AG10803 (cell line): ENCODE results near the gene RGS7BP.

Experiments
- DNase-seq: peaks from one replicate; pipeline ENCODE4 v3.0.0; 2010; ENCODE audit warnings: low read depth
- H3K4me3 ChIP-seq: 2 replicates; pipeline ENCODE4 v1.5.1; 2011; ENCODE audit warnings: mild to moderate bottlenecking, low read length, control low read depth
- TF ChIP-seq, protein P1 (sequence below): conservative IDR thresholded peaks from 2 replicates; pipeline ENCODE4 v1.5.1; 2011; ENCODE audit warnings: mild to moderate bottlenecking, low read length, control low read depth, inconsistent platforms

RGS7BP gene

DNA sequence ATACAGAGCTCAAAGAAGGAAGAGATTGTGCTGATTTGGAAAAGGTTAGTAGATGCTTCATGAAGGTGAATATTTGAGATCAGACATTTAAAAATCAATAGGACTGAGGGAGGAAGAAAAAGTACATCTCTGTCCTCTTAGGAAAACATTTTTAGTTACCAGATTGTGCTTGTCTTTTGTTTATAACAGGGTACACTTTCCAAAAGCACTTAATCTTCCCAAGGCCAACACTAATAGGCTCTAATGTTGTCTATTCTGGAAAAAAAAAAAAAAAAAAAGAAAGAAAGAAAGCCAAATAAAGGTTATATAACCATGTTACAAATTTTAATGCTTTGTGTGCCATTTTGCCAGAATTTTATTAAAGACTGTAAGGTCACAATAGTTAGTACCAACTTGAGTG, 139.0 kb downstream of the RGS7BP start:
- no peak overlapping the region for H3K4me3 ChIP-seq
- DNase-seq = no peak
- TF ChIP-seq, protein P1, sequence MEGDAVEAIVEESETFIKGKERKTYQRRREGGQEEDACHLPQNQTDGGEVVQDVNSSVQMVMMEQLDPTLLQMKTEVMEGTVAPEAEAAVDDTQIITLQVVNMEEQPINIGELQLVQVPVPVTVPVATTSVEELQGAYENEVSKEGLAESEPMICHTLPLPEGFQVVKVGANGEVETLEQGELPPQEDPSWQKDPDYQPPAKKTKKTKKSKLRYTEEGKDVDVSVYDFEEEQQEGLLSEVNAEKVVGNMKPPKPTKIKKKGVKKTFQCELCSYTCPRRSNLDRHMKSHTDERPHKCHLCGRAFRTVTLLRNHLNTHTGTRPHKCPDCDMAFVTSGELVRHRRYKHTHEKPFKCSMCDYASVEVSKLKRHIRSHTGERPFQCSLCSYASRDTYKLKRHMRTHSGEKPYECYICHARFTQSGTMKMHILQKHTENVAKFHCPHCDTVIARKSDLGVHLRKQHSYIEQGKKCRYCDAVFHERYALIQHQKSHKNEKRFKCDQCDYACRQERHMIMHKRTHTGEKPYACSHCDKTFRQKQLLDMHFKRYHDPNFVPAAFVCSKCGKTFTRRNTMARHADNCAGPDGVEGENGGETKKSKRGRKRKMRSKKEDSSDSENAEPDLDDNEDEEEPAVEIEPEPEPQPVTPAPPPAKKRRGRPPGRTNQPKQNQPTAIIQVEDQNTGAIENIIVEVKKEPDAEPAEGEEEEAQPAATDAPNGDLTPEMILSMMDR = no peak

DNA sequence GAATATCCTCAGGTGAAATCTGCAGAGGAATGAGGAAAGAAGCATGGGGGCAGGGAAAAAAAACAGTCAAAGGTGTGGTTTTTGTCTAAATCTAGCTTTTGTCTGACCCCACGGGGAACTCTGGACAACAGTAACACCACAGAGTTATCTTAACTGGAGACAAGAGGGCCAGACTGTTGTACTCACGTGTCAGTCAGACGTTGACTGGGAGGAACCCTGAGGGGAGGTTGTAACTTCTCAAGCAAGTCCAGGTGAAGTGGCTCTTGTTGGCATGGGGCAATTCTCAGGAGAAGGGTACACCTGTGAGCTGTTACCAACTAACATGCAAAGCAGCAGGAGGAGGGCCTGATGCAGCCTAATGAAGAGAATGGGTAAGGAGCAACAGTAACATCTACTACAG, 140.4 kb downstream of the RGS7BP start:
- TF ChIP-seq, protein P1 = no peak
- H3K4me3 ChIP-seq = no peak overlapping the region
- no peak for DNase-seq

DNA sequence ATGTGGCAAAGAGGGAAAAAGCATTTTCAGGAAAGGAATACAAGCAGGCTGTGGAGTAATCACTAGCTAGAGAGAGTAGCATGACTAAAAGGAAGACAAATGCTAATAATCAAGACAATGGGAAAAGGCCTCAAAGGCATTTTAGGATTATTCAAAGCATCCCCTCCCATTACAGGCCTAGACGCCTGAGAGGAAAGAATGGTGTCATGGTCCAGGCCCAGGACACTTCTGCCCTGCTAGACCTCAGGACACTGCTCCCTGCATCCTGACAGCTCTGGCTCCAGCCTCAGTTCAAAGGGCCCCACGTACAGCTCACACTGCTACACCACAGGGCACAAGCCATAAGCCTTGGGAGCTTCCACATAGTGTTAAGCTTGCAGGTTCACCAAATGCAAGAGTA, 143.7 kb downstream of the RGS7BP start:
- no peak for DNase-seq
- TF ChIP-seq, protein P1 = no peak
- no peak overlapping the region for H3K4me3 ChIP-seq

DNA sequence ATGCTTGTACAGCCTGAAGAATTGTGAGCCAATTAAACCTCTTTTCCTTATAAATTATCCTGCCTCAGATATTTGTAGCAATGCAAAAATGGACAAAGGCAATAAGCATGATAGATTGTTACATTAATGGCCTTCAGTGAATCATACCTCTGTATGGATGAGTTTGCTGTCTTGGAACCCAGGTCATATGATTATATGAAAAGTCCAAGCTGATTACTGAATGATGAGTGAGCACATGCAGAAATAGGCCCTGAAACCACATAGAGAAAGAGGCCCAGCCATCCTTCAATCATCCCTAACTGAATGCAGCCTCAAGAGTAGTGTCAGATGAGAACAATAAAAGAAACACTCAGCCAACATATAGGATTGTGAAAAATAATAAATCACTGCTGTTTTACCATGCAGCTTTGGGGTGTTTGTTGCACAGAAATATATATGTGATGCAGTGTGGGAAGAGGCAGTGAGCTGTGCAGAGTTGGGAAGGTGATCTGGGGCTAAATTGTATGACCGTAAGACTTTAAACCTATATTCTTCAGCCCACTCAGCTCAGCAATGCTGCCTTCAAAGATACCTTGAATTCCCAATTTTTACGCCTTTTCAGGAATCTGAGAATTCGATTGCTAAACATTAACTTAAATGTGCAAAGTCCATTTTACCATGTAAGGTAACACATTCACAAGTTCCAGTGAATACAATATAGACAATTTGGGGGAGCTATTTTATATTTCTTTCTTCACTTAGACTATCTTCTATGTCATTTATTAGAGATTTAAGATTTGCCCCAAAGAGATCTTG, 148.1 kb downstream of the RGS7BP start:
- DNase-seq = no peak
- TF ChIP-seq, protein P1 = no peak
- H3K4me3 ChIP-seq = no peak overlapping the region

DNA sequence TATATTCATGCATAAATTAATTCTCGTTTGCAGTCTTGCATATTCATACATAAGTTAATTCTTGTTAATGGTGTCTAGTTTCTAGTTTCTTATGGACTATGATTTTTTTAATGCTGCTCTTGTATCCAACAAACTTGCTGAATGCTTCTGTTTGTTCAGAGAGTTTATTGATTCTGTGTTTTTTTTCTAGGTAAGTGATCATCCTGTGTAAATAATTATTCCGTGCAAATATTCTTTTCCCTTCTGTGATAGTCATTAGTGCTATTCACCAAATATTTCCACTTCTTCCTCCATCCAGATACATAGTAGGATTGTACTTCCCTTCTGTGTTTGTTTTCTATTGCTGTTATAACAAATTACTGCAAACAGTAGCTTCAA, 148.7 kb downstream of the RGS7BP start:
- DNase-seq = no peak
- TF ChIP-seq, protein P1 = no peak
- H3K4me3 ChIP-seq = no peak overlapping the region

DNA sequence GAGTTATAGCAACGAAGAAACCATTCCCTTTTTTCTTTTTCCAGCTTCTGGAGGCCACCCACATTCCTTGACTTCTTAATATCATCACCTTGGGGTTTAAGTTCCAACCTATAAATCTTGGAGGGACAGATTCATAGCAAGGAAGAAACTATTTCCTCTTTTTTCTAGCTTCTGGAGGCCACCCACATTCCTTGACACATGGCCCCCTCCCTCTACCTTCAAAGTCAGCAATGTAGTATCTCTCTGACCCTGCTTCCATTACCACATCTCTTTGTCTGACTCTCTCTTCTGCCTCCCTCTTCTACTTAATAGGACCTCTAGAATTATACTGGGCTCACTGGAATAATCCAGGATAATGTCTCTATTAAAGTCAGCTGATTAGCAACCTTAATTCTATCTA, 149.8 kb downstream of the RGS7BP start:
- no peak for DNase-seq
- TF ChIP-seq, protein P1 = no peak
- no peak overlapping the region for H3K4me3 ChIP-seq

DNA sequence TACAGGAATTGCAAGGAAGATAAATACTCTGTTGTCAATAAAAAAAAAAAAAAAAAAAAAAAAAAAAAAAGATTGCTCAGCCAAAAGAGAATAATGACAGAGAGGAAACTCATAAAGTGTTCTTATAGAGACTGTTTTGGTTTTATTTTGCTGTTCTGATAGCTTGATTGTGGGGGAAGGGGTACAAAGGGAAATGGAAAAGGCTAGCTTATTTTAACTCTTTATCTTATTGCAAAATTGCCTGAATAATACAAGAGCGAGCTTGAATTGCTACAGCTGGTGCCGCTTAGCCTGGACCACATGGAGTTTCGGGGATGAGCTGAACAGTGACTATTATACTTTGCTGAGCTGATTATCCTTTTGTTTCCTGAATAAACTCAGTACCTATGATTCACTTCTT, 153.5 kb downstream of the RGS7BP start:
- no peak for DNase-seq
- no peak overlapping the region for H3K4me3 ChIP-seq
- TF ChIP-seq, protein P1 = no peak
